Femur (tissue), 1 donor: ENCODE data around the gene TNPO1.
"Not testable (repeated sequence)": the region's sequence is repeated elsewhere in the genome, so short reads cannot be mapped to it uniquely, and the experiment has no call there.

ENCODE experiments used
- DNase-seq: peaks from one replicate; pipeline ENCODE4 v3.0.0-alpha.2; 2017

Gene TNPO1

GRCh38 chr5:72855821-72856220 is 39.4 kb downstream of the TNPO1 start:
- no peak for DNase-seq

- DNase-seq, result no peak
Observed at GRCh38 chr5:72857396-72857795, 40.9 kb downstream of the TNPO1 start.

DNA sequence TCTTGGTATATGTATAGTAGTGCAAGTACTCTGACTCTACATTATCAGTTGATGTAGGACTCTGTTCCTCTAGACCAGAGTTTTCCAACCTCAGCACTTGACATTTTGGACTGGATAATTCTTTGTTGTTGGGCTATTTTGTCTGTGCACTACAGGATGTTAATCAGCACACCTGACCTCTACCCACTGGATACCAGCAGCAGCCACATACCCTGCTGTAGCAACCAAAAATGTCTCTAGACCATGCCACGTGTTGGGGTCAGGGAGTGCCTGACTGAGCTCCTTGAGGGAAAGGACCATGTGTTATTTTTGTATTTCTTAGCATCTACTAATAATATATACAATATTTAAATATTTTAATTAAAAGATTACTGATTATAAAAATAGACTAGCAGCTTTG is 42.7 kb downstream of the TNPO1 start:
- no peak for DNase-seq

DNA sequence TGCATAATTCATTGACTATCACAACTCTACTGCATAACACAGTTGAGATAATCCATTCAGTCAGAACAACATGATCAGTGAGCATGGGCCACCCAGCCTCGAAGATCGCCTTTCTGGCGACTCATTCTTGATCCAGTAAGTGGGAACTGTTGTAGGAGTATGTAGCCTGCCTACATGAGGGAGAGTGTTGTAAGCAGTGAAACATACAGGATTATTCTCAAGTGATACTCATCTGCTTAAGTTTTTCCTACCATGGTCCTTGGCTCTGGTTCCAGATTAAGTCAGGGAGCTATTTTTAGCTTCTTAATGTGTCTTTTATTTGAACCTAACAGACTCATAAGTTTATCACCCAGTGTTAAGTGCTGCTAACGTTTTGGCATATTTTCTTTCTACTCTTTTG is 44.0 kb downstream of the TNPO1 start:
- DNase-seq, result no peak

- DNase-seq, result no peak
Observed at GRCh38 chr5:72871366-72872024, 55.0 kb downstream of the TNPO1 start.

GRCh38 chr5:72878854-72879253 is 62.4 kb downstream of the TNPO1 start:
- no peak for DNase-seq

DNA sequence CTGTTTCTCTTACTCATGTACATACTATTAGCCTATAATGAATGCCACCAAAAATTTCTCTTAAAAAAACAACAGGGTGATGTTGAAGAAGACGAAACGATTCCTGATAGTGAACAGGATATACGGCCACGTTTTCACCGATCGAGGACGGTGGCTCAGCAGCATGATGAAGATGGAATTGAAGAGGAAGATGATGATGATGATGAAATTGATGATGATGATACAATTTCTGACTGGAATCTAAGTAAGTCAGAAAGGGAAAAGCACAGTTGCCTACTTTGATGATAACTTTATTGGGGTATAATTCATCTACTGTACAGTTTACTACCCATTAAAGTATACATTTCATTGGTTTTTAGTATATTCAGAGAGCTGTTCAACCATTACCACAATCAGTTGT is 66.5 kb downstream of the TNPO1 start:
- DNase-seq, result no peak

DNA sequence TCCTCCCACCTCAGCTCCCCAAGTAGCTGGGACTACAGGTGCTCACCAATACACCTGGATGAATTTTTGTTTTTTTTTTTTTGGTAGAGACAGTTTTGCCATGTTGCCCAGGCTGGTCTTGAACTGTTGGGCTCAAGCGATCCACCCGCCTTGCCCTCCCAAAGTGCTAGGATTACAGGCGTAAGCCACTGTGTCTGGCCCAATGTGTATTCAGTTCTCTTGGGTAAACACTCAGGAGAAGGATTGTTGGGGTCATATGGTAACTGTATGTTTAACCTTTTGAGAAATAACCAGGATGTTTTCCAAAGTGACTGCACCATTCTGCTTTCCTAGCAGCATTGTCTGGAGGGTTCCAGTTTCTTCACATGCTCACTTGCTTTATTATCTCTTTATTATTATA is 67.4 kb downstream of the TNPO1 start:
- DNase-seq, result no peak

DNA sequence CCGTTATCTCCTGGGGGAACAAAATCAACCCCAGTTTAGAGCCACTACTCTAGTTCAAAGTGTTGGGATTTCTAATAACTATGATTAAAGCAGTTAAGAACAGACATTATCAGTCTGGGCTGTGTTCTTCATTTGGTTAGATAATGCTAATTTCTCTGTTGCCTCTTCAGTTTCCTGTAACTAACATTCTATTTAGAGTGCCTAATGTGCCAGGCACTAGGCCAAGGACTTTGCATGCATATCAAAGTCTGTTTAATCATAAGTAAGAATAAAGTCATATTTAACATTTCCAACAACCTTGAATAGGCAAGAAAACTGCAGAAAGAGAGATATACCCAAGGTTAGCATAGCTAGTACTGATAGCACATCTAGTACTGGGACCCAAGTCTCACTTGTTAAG is 68.4 kb downstream of the TNPO1 start:
- no peak for DNase-seq

GRCh38 chr5:72885824-72886223 is 69.4 kb downstream of the TNPO1 start:
- no peak for DNase-seq

DNA sequence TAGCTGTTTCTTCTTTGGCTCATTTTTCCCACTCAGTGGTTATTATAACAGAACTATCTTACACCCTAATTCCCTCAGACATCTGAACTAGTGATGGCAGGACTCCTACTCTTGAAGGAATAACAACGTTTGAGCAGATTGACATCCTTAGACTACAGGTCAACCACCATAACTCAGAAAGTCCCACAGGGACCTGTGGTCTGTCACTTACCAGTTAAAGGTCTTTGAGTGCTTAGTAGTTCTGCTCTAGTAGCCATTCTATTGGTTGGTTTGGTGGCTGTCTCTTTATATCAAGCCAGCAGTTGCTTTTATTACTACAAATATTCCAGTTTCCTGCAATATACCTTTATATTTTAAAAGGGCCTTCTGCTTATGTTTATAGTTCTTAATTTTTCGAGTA is 72.1 kb downstream of the TNPO1 start:
- DNase-seq, result no peak

DNA sequence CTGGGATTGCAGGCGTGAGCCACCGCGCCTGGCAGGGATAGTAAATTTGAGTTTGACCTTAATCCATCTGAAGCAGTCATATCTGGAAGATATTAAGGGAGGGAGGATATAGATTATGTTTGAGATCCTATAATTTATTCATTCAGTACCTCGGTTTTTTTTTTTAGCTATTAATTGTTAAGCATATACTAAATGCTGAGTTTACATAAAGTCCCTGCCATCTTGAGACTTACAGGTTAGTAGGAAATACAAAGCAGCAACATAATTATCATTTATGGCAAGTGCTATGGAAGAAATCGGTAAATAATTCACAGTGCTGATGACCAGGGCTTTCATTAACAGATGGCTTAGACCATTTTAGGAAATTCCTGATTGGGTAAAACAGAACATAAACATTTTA is 72.9 kb downstream of the TNPO1 start:
- no peak for DNase-seq

DNA sequence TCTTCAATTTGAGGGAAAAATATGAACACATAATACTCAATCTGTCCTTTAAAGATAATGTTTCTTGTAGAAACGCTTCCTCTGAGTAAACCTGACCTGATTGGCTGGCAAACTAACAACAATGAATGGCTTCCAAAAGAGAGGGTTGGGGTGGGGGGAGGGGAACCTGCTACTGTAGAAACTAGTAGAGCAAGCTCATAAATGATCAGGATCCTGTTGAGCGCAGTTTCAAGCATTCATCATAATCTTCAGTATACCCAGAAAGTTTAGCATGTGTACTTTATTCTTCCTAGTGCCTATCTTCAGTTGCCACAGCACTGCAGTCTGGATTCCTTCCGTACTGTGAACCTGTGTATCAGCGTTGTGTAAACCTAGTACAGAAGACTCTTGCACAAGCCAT is 76.4 kb downstream of the TNPO1 start:
- DNase-seq, result no peak

GRCh38 chr5:72895758-72896157 is 79.3 kb downstream of the TNPO1 start:
- no peak for DNase-seq

- DNase-seq, result no peak
Observed at GRCh38 chr5:72906806-72907205, 90.3 kb downstream of the TNPO1 start.

DNA sequence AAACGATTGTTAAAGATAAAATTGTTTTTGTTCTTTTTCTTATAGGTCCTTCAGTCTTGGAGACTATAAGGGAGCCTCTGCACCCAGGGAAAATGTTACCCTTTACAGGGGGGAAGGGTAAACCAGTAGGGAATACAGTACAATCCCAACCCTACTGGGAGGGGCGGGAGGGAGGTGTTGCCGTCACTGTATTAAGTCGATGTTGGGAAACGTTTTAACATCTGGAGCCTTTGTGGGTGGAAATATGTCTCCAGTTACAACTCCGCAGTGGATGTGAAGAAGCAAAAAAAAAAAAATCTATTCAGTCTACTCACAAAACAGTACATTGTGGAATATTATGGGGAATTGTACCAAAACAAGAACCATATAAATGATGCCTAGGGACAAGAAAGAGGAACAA is 92.2 kb downstream of the TNPO1 start:
- no peak for DNase-seq

DNA sequence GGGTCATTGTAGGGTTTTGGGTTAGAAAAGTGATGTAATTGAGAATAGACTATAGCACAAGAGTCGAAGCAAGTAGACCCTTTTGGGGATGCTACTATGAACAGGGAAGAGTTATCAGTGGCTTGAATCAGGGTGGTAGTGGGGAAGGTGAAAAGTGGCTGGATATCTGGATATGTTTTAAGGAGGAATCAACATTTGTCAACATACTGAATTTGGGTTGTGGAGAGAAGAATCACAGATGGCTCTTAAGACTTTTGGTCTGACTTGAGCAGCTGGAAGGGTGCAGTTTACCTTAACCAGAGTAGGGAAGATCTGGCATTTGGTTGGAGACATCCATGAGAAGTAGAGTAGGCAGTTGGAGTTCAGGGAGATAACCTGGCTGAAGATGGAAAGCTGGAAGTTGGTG is 100.9 kb downstream of the TNPO1 start:
- DNase-seq, result no peak

GRCh38 chr5:72920690-72921502 is 104.4 kb downstream of the TNPO1 start:
- DNase-seq, result no peak

- no peak for DNase-seq
Observed at GRCh38 chr5:72921886-72922285, 105.4 kb downstream of the TNPO1 start.

GRCh38 chr5:72922422-72922821 is 106.0 kb downstream of the TNPO1 start:
- DNase-seq, result no peak

DNA sequence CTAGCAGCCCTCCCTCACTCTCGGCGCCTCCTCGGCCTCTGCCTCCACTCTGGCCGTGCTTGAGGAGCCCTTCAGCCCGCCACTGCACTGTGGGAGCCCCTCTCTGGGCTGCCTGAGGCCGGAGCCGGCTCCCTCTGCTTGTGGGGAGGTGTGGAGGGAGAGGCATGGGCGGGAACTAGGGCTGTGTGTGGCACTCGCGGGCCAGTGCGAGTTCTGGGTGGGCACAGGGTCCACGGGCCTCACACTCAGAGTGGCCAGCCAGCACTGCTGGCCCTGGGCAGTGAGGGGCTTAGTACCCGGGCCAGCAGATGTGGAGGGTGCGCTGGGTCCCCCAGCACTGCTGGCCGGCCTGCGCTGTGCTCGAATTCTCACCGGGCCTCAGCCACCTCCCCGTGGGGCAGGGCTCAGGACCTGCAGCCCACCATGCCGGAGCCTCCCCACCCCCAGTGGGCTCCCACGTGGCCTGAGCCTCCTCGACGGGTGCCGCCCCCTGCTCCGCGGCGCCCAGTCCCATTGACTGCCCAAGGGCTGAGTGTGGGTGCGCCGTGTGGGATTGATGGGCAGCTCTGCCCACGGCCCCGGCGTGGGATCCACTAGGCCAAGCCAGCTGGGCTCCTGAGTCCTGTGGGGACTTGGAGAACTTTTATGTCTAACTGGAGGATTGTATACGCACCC is 109.0 kb downstream of the TNPO1 start:
- no peak for DNase-seq

- not testable (repeated sequence) for DNase-seq
Observed at GRCh38 chr5:72932686-72933085, 116.2 kb downstream of the TNPO1 start.

DNA sequence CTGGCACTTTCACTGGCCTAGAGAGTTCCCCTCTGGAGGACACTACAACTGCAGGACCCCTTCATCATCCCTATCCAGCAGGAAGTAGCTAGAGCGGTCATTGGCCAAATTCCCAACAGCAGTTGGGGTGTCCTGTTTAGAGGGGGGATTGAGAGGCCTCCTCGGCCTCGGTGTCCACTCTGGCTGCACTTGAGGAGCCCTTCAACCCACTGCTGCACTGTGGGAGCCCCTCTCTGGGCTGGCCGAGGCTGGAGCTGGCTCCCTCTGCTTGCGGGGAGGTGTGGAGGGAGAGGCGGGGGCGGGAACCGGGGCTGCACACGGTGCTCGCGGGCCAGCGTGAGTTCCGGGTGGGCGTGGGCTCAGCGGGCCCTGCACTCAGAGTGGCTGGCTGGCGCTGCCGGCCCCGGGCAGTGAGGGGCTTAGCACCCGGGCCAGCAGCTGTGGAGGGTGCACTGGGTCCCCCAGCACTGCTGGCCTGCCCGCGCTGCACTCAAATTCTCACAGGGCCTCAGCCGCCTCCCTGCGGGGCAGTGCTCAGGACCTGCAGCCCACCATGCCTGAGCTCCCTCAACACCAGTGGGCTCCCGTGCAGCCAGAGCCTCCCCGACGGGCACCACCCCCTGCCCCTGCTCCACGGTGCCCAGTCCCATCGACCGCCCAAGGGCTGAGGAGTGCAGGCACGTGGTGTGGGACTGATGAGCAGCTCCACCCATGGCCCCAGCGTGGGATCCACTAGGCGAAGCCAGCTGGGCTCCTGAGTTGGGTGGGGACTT is 118.7 kb downstream of the TNPO1 start:
- not testable (repeated sequence) for DNase-seq
